HG03521 (cell line): ENCODE data around the gene FOXB1.

Source experiments
- ATAC-seq: cut with Tn5 transposase; IDR thresholded peaks from one replicate; pipeline ENCODE4 v1.9.1; 2021; ENCODE audit warnings: mild to moderate bottlenecking, moderate library complexity; ENCODE audit not compliant: unreplicated experiment

FOXB1 gene

GRCh38 chr15:59998950-59999611, 5.0 kb upstream of the FOXB1 start:
- no peak for ATAC-seq

DNA sequence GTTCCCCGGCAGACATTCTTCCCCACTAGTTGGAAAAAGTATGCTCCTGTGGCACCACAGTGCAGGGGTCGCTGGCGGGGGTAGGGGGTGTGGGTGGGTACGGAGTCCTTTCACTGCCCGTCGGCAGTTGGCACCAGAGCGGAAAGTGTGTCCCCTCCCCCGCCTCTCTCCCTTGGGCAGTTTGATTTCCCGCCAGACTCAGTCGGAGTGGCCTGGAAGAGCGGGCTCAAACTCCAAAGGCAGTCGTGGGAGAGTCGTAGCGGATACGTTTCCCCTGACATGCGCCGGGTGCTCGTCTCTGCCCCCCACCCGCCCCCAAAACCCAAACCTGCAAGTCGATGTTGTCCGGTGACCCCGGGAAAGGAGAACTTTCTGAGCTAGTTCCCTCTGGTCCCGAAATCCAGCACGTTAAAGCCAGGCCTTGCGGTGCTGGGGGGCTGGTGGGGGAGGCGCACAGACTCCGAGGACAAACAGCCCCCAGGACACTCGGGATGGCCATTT, 4.4 kb upstream of the FOXB1 start:
- no peak for ATAC-seq

GRCh38 chr15:60000113-60000823, 3.8 kb upstream of the FOXB1 start:
- ATAC-seq, result no peak

DNA sequence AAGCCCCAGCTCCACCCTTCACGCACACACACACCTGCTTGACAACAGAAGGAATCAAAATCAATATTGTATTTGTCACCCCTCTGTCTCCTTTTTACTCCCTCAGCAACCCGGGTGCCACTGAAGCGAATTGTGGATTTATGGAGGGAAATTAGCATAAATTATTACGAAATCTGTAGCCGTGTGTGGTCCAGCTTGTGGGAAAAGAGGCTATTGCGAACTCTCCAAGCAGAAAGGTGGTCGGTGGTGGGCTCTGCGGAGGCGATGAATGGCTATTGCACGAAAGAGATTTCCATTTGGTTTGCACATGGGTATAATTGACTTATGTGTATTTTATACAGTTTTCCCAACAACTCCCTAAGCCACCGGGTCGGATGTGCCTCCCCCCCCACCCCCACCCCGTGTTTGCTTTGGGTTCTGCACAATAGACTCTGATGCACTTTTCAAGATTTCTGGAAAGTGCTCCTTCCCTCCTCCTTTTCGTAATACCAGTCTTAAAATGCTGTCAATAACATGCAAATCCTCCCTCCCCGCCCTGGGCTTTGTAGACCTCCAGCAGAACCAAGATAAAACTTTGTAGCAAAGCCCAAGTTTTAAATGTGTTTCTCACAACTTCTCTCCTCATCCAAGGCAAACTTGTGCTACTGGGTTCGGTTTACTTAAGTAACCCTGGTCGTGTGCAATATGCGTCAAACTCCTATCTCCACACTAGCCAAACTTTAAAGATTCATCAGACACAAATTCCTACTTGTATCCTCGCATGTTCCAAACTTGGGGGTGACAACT, 3.1 kb upstream of the FOXB1 start:
- ATAC-seq, result no peak

- ATAC-seq, result no peak
Observed at GRCh38 chr15:60001610-60002527, 2.2 kb upstream of the FOXB1 start.

DNA sequence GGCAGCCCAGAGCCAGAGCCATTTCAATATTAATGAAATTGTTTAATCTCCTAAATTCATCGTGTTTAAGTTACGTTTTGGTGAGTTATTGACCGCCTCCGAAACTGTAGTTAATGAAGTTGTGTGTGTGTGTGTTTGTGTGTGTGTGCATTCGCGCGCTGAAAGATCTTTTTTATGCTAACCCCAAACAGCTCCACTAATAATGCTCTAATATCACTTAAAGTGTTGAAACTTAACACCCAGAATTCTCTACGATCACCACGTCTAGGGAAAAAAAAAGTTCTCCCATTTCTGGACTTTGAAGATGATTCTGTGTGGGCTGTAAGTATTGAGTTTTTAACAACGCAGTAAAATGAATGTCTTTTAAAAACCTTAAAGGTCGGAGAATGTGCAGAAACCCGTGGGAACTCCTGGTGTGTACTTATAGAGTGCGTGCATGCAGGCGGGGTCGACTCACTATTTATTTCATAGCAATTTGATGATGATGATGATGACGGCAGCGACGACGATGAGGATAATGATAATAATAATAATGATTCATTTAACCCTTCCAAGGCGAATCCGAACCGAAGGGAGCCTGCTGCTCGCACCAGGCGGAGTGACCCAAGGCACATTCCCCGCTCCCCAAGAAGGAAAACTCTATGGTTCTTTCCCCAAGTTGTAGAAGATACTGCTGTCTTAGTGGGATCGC, 1.4 kb upstream of the FOXB1 start:
- no peak for ATAC-seq

DNA sequence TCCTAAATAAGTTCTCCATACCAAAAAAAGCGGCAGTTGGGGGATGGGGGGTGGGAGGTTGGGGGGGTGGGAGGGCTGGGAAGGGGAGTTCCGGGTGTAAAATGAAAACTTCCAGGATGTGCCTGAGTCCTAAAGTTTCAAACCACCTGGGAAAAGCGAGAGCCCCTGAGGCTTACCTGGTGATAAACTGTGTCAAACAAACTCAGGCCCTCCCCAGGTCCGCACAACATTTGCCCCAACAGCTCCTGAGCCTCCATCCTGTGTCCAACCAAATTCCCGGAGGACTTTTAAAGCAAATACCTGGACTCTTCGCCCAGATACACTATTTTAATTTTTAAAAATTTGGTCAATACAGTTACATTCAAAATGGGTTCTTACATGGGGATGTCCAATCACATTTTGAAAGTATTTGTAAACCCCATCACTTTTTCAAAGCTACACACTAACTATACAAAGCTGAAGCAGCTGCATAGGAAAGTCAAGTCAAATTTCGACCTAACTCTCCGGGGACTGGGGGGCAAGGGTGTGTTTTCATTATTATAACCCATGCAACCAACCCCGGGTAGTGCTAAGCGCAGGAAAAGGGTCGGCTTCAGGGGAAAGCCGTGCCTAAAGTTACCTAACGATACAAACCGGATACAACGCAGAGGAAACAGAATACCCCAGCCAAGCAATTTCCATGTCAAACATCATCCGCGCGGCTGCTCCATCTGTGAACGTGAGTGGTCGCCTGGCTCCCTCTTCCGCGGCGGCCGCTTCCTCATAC, 685 bp upstream of the FOXB1 start:
- ATAC-seq, result no peak

- ATAC-seq, result no peak
Observed at GRCh38 chr15:60004846-60005351, 788 bp downstream of the FOXB1 start.

- no peak for ATAC-seq
Observed at GRCh38 chr15:60005352-60006202, 1.5 kb downstream of the FOXB1 start.

DNA sequence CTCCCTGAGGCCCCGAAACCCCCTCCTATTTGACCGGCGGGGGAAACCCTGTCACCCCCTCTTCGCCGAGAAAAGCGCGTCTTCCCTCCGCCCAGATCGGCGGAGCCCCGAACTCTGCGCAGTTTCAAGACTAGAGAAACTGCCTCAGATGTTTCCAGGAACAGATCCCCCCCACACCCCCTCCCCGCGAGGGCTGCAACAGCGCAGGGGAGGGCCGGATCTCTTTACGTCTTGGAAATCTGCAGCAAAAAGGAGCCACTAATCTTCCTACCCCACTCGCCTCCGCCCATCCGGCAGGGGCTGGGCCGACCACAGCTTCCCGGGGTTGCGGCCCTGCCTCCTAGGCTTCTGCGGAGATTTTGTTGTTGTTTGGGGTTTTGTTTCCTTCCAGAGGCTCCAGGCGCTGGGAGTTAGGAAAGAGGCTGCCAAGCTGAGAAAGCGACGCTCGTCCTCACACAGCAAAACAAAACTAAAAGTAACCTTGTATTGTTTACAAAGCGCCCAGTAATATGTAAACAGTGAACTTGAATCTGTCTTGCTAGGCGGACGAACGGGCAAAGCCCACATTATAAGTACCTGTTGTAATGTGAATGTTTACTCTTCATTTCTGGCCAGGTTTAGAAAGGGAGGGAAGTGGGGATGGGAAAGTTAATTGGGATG, 2.2 kb downstream of the FOXB1 start:
- no peak for ATAC-seq

GRCh38 chr15:60006873-60007272, 2.8 kb downstream of the FOXB1 start:
- ATAC-seq, result no peak

- no peak for ATAC-seq
Observed at GRCh38 chr15:60009124-60009960, 5.2 kb downstream of the FOXB1 start.

DNA sequence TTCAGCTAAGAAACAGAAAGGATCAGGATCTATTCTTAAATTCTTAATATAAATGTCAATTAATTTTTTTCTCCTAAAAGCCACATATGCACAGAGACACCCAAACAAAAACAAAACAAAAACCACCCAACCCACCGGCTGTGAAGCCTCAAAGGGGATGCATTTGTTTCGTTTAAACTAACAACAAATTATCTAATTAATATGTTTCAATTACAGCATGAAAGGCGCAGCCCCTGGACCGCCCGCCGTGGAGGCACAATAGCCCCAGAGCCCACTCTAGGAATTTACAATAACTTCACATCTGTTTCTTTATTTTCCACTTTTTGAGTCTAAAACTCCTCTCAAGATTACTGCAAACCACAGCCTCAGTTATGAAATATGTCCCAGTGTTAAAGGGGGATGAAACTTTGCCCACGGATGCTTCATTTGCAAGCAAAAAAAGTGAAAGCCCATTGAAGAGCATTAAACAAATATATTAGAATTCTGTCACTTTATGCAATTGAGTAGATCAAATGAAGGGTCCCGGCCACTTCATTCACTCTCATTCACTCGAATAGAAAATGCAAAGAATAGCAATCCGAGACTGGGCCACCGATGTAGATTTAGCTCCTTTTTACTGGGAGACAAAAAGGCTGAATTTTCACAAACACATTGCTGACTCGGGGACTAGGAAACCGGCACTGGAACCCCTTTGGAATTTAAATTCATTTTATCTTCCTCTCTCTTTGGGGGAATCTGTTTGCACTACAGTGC, 6.0 kb downstream of the FOXB1 start:
- ATAC-seq, result no peak

DNA sequence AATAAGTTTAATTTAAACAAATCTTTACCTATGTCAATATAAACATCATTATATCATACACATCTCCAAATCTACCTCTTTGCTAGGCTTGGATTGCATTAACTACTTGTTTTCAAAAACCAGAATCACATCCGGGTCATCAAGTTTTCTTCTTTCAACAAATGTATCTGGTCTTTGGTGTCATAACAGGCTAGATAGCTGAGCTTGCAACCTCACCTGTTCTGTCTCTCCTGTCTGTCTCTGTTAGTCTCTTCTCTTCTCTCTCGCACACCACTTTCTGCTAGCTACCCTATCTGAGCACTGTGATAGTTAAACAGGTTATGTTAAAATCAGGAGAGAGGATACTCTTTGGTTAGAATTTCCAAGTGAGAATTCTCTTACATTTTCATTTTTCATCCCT, 6.7 kb downstream of the FOXB1 start:
- ATAC-seq, result no peak

DNA sequence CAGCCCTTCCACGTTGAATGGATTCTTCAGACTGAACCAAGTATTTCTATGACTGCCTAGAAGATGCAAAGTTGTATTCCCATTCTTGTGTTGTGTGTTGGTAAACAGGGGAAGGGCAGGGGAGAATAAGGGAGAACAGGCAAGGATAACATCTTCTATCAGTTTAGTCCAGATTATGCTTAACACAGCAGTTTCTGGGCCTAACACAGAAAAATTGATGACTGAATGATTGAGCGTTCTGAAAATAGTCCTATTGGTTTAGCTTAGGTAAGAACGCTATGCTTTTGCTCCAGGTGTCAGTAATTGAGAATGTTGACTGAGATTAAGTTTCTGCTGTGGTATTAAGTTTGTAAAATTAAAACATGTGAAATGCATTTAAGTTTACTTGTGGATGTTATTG, 8.6 kb downstream of the FOXB1 start:
- ATAC-seq, result no peak
